Skin epidermis (tissue), 12 donors: Measurements from ENCODE around the gene RPL13.
"Not testable (repeated sequence)": the region's sequence is repeated elsewhere in the genome, so short reads cannot be mapped to it uniquely, and the experiment has no call there.

ENCODE experiments used
- H3K27ac ChIP-seq, 21 experiments: fragments of 200-600 bp; sonication (generic) in 11 of 21; one replicate each; pipeline ENCODE4 v1.5.0; 2020; ENCODE audit warnings: mild to moderate bottlenecking in 3 of 21, inconsistent platforms in 2 of 21, moderate library complexity in 2 of 21
- H3K4me3 ChIP-seq, 7 experiments: fragments of 200-600 bp; sonication (generic) in 2 of 7; one replicate each; pipeline ENCODE4 v1.5.0; 2020; ENCODE audit warnings: inconsistent platforms in 2 of 7, mild to moderate bottlenecking in 2 of 7, moderate library complexity in 1 of 7

RPL13 gene

GRCh38 chr16:89561142-89561883 lies 831 bp downstream of the RPL13 start:
- H3K27ac ChIP-seq = peak overlapping the region; percentile 64 to 99 (median 98)
- peak overlapping the region; percentile 63 to 97 (median 83) for H3K4me3 ChIP-seq

GRCh38 chr16:89561884-89562599 lies 1.6 kb downstream of the RPL13 start:
- peak overlapping the region; percentile 63 to 97 (median 83) for H3K4me3 ChIP-seq
- peak overlapping the region in 10 of 21 experiments; percentile 91 to 99 (median 98) for H3K27ac ChIP-seq

GRCh38 chr16:89562939-89563338 lies 2.5 kb downstream of the RPL13 start:
- no peak overlapping the region for H3K4me3 ChIP-seq
- no peak overlapping the region for H3K27ac ChIP-seq

- Histone ChIP-seq H3K4me3 (no peak overlapping the region), H3K27ac (no peak overlapping the region)
These were observed 3.3 kb downstream of the RPL13 start for GRCh38 chr16:89563639-89564392.

- Histone ChIP-seq H3K4me3 (peak overlapping the region in 1 of 7 experiments; percentile 12), H3K27ac (no peak overlapping the region)
These were observed 4.2 kb downstream of the RPL13 start for GRCh38 chr16:89564476-89565255.

- H3K4me3 ChIP-seq = peak overlapping the region in 1 of 7 experiments; percentile 12
These were observed 4.7 kb downstream of the RPL13 start for GRCh38 chr16:89565256-89565505.

GRCh38 chr16:89565506-89566372 lies 5.3 kb downstream of the RPL13 start:
- peak overlapping the region in 3 of 7 experiments; percentile 1 to 12 (median 6) for H3K4me3 ChIP-seq
- peak overlapping the region in 2 of 21 experiments; percentile 2 to 7 for H3K27ac ChIP-seq

More at GRCh38 chr16:89565256-89565505, 4.7 kb downstream of the RPL13 start:
- peak overlapping the region in 1 of 21 experiments; percentile 2 for H3K27ac ChIP-seq

GRCh38 chr16:89567656-89568594 lies 7.4 kb downstream of the RPL13 start:
- H3K4me3 ChIP-seq = no peak overlapping the region
- H3K27ac ChIP-seq = no peak overlapping the region

- Histone ChIP-seq H3K27ac (no peak overlapping the region), H3K4me3 (no peak overlapping the region)
These were observed 9.2 kb downstream of the RPL13 start for GRCh38 chr16:89569506-89570341.

- Histone ChIP-seq H3K4me3 (no peak overlapping the region), H3K27ac (no peak overlapping the region)
These were observed 10.0 kb downstream of the RPL13 start for GRCh38 chr16:89570342-89570923.

- not testable (repeated sequence) for H3K4me3 ChIP-seq, H3K27ac ChIP-seq
These were observed 10.6 kb downstream of the RPL13 start for GRCh38 chr16:89570983-89571598.

- no peak overlapping the region for H3K27ac ChIP-seq
- no peak overlapping the region for H3K4me3 ChIP-seq
These were observed 11.2 kb downstream of the RPL13 start for GRCh38 chr16:89571636-89572035.

GRCh38 chr16:89572073-89572484 lies 11.6 kb downstream of the RPL13 start:
- H3K4me3 ChIP-seq = no peak overlapping the region
- H3K27ac ChIP-seq = no peak overlapping the region

GRCh38 chr16:89572485-89573205 lies 12.2 kb downstream of the RPL13 start:
- Histone ChIP-seq H3K4me3 (no peak overlapping the region), H3K27ac (no peak overlapping the region)
